ENCODE measurements around the gene NRN1L. TPM values are rescaled to one million over a fixed set of nuclear protein-coding genes. Genes with fewer than 3 reads are reported as not detected.
"Not testable (repeated sequence)": the region's sequence is repeated elsewhere in the genome, so short reads cannot be mapped to it uniquely, and the experiment has no call there.

Gene NRN1L
- total RNA-seq, 1 donor from 2014 or later: not detected

- H3K27ac ChIP-seq: peak overlapping the region; percentile 90 to 95
- H3K4me3 ChIP-seq: peak overlapping the region; percentile 17 to 29
- intact Hi-C loops (cut with DNase I): loop anchor here (1.0 to 2.0 kb wide), 2 partner anchors 16 to 21 kb away; partner anchors contain the start of genes CENPT, NUTF2 and THAP11
- DNase-seq (ENCODE audit: low spot score in 2 of 2): peak; percentile 65 to 95
- H3K4me1 ChIP-seq: peaks cover 26 to 42% of the 10 kb centered on the region in 2 donors
- H3K36me3 ChIP-seq: peaks cover 30 to 36% of the 10 kb centered on the region in 2 donors
- H3K27me3 ChIP-seq: no peaks in the 10 kb centered on the region
- TF ChIP-seq, protein P1, sequence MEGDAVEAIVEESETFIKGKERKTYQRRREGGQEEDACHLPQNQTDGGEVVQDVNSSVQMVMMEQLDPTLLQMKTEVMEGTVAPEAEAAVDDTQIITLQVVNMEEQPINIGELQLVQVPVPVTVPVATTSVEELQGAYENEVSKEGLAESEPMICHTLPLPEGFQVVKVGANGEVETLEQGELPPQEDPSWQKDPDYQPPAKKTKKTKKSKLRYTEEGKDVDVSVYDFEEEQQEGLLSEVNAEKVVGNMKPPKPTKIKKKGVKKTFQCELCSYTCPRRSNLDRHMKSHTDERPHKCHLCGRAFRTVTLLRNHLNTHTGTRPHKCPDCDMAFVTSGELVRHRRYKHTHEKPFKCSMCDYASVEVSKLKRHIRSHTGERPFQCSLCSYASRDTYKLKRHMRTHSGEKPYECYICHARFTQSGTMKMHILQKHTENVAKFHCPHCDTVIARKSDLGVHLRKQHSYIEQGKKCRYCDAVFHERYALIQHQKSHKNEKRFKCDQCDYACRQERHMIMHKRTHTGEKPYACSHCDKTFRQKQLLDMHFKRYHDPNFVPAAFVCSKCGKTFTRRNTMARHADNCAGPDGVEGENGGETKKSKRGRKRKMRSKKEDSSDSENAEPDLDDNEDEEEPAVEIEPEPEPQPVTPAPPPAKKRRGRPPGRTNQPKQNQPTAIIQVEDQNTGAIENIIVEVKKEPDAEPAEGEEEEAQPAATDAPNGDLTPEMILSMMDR (IDR thresholded peaks at IDR 0.05): no peak
- no peaks in the 10 kb centered on the region for H3K9me3 ChIP-seq
These were observed 21.8 kb upstream of the NRN1L start for GRCh38 chr16:67862623-67863583.

- intact Hi-C loops (cut with DNase I); DNase-seq (ENCODE audit: low spot score in 2 of 2); H3K27me3 ChIP-seq; H3K9me3 ChIP-seq: not testable (repeated sequence)
- Histone ChIP-seq H3K36me3 (peaks cover 40 to 47% of the 10 kb centered on the region in 2 donors), H3K4me3 (peak overlapping the region in 1 of 2 donors; percentile 20), H3K27ac (peak overlapping the region; percentile 90 to 95), H3K4me1 (peaks cover 23 to 39% of the 10 kb centered on the region in 2 donors)
These were observed 20.6 kb upstream of the NRN1L start for GRCh38 chr16:67864044-67864443.

DNA sequence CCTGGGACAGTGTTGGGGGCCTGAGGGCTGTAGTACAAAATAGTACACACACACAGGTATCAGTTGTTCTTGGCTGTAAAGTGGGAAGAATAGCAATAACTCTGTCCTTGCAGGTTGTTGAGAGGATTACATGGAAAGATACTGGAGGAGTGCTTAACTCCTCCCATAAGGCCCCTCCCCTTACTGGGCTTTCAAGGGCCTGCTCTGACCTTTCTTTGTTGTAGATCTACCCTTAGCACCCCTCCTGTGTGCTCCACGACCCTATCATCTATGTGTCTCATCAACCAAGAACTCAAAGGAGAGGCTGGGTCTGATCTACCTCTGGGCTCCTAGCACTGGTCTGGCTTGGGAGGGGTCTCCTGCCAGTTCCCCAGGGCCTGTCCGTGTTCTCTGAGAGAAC is 20.1 kb upstream of the NRN1L start:
- Histone ChIP-seq H3K36me3 (peaks cover 40 to 50% of the 10 kb centered on the region in 2 donors), H3K4me3 (no peak overlapping the region), H3K4me1 (peaks cover 23 to 39% of the 10 kb centered on the region in 2 donors), H3K27me3 (no peaks in the 10 kb centered on the region), H3K9me3 (no peaks in the 10 kb centered on the region), H3K27ac (peak overlapping the region; percentile 90 to 95)
- intact Hi-C loops (cut with DNase I): no loop called here
- DNase-seq (ENCODE audit: low spot score in 2 of 2): no peak
- TF ChIP-seq, protein P1 (IDR thresholded peaks at IDR 0.05): no peak

- Histone ChIP-seq H3K36me3 (peaks cover 47 to 58% of the 10 kb centered on the region in 2 donors), H3K9me3 (no peaks in the 10 kb centered on the region), H3K27ac (peak overlapping the region in 1 of 2 donors; percentile 90), H3K4me3 (no peak overlapping the region), H3K27me3 (no peaks in the 10 kb centered on the region), H3K4me1 (peaks cover 23 to 39% of the 10 kb centered on the region in 2 donors)
- TF ChIP-seq, protein P1 (IDR thresholded peaks at IDR 0.05): peak in 1 of 3 experiments; percentile 25
- no peak for DNase-seq (ENCODE audit: low spot score in 2 of 2)
- intact Hi-C loops (cut with DNase I): no loop called here
These were observed 19.4 kb upstream of the NRN1L start for GRCh38 chr16:67865318-67865717.

GRCh38 chr16:67868290-67868689 is 16.4 kb upstream of the NRN1L start:
- H3K9me3 ChIP-seq: no peaks in the 10 kb centered on the region

More at GRCh38 chr16:67868290-67868689, 16.4 kb upstream of the NRN1L start:
- DNase-seq (ENCODE audit: low spot score in 2 of 2): no peak
- H3K27ac ChIP-seq: peak overlapping the region; percentile 38 to 49
- H3K36me3 ChIP-seq: peaks cover 58 to 66% of the 10 kb centered on the region in 2 donors
- TF ChIP-seq, protein P1 (IDR thresholded peaks at IDR 0.05): no peak
- H3K27me3 ChIP-seq: no peaks in the 10 kb centered on the region
- intact Hi-C loops (cut with DNase I): no loop called here
- H3K4me3 ChIP-seq: no peak overlapping the region
- peaks cover 9 to 20% of the 10 kb centered on the region in 2 donors for H3K4me1 ChIP-seq

Measured in ascending aorta (tissue), 2 donors.